Caki2 (cell line): ENCODE measurements around the gene CAPN1. TPM values are rescaled to one million over a fixed set of nuclear protein-coding genes. Genes with fewer than 3 reads are reported as not detected.

Source experiments
- DNase-seq: peaks from one replicate; pipeline ENCODE4 v3.0.0-alpha.2; 2015; ENCODE audit warnings: low read depth
- in situ Hi-C: cut with HindIII; loops from 2 replicates; pipeline ENCODE4 v1.10.0; 2016; ENCODE audit warnings: low sequenced_read_pairs, low pct_unique_long_range_greater_than_20kb, mixed read lengths
- total RNA-seq: library from RNA; depleted of rRNA; stranded (reverse); fragments of >200 nt; shearing (Covaris generic); gene quantifications from 2 replicates; pipeline ENCODE4 v1.2.3, GENCODE V29; 2014; ENCODE audit warnings: low replicate concordance

CAPN1 gene
- total RNA-seq, 1 experiment from 2014 or later = 128 TPM

- no peak for DNase-seq
- in situ Hi-C loops = no loop called here
Observed at GRCh38 chr11:65211293-65212105, 29.8 kb downstream of the CAPN1 start.

- DNase-seq = no peak
- in situ Hi-C loops = no loop called here
Observed at GRCh38 chr11:65212226-65212801, 30.6 kb downstream of the CAPN1 start.

- in situ Hi-C loops = no loop called here
- DNase-seq = no peak
Observed at GRCh38 chr11:65213322-65214211, 31.8 kb downstream of the CAPN1 start.

- in situ Hi-C loops = no loop called here
Observed at GRCh38 chr11:65214212-65214845, 32.6 kb downstream of the CAPN1 start.

GRCh38 chr11:65215441-65216076 lies 33.8 kb downstream of the CAPN1 start:
- in situ Hi-C loops = no loop called here
- no peak for DNase-seq

More at GRCh38 chr11:65214212-65214845, 32.6 kb downstream of the CAPN1 start:
- DNase-seq = no peak

- no peak for DNase-seq
- in situ Hi-C loops = no loop called here
Observed at GRCh38 chr11:65216830-65217229, 35.1 kb downstream of the CAPN1 start.

- no peak for DNase-seq
- in situ Hi-C loops = no loop called here
Observed at GRCh38 chr11:65217441-65218423, 36.0 kb downstream of the CAPN1 start.

GRCh38 chr11:65218446-65218845 lies 36.7 kb downstream of the CAPN1 start:
- in situ Hi-C loops = no loop called here

GRCh38 chr11:65219930-65220213 lies 38.1 kb downstream of the CAPN1 start:
- in situ Hi-C loops = no loop called here
- DNase-seq = no peak

More at GRCh38 chr11:65218446-65218845, 36.7 kb downstream of the CAPN1 start:
- no peak for DNase-seq

- DNase-seq = no peak
- in situ Hi-C loops = no loop called here
Observed at GRCh38 chr11:65221026-65221425, 39.3 kb downstream of the CAPN1 start.

- in situ Hi-C loops = no loop called here
- DNase-seq = no peak
Observed at GRCh38 chr11:65223011-65223410, 41.3 kb downstream of the CAPN1 start.

- in situ Hi-C loops = no loop called here
- DNase-seq = no peak
Observed at GRCh38 chr11:65224930-65225278, 43.2 kb downstream of the CAPN1 start.

- DNase-seq = no peak
- in situ Hi-C loops = no loop called here
Observed at GRCh38 chr11:65225279-65226102, 43.8 kb downstream of the CAPN1 start.

- DNase-seq = no peak
- in situ Hi-C loops = no loop called here
Observed at GRCh38 chr11:65226103-65226442, 44.3 kb downstream of the CAPN1 start.

GRCh38 chr11:65227879-65228278 lies 46.2 kb downstream of the CAPN1 start:
- in situ Hi-C loops = no loop called here

GRCh38 chr11:65236194-65237059 lies 54.7 kb downstream of the CAPN1 start:
- in situ Hi-C loops = no loop called here
- DNase-seq = no peak

More at GRCh38 chr11:65227879-65228278, 46.2 kb downstream of the CAPN1 start:
- DNase-seq = no peak
